RPMI7951 (cell line): Measurements from ENCODE around the gene SCAF4. TPM values are rescaled to one million over a fixed set of nuclear protein-coding genes. Genes with fewer than 3 reads are reported as not detected.

Experiments used
- DNase-seq: peaks from one replicate; pipeline ENCODE4 v3.0.0-alpha.2; 2012; ENCODE audit warnings: low read depth
- total RNA-seq: library from RNA; depleted of rRNA; stranded (reverse); fragments of >200 nt; shearing (Covaris generic); gene quantifications from 2 replicates; pipeline ENCODE4 v1.2.3, GENCODE V29; 2014

Gene SCAF4
- total RNA-seq, 1 experiment from 2014 or later, result 4.3 TPM

DNA sequence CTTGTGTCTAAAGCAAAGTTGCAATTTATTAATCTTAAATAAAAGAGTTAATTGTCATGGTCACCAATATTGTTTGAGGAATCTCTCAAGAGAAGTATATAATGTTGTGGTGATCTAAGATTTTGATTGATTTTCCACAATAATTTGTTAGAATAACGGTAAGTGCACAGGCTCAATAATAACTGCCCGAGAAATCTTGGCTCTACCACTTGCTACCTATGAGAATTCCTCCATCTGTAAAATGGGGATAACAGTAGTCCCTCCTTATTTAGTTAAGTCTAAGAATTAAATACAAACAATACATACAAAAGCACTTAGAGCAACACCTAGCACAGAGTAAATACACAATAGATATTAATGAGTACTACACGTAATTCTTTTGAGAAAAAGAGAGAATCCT, 18.8 kb downstream of the SCAF4 start:
- no peak for DNase-seq

DNA sequence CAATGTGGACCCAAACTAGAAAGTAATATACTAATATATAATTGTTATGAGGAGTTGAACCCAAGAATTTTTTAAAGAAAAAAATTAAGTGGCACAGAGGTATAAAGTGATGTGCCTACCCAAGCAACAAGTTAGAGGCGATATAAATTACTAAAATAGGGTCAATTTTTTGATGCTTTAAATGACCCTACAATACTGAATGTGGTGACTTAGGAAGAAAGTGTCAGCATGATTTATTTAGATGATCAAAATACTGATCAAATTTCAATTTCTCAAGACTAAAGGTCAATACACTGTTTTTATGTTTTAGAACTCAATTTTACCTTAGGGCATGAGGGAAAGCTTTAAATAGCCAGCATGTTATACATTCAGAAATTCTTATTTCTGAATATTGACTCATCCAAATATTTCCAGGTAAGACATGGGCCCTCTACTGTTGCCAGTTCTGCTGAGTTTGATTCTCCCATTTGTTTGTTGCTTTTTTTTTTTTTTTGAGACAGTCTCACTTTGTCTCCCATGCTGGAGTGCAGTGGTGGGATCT, 20.1 kb downstream of the SCAF4 start:
- no peak for DNase-seq

DNA sequence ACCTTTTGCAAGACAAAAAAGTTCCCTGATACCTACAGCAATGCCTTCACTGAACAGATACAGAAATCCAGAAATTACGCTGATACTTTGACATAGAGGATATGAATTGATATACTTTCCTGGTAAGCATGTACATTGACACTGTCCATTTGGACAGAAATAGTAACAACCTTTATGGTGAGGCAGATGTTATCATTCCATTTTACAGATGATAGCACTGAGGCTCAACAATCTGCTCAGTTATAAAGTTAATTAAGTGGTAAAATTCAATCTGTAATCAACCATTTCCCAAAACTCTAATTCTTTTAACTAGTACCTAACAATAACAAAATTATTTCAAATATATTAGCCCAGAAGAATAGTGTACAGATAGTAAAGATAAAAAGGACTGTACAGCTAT, 20.6 kb downstream of the SCAF4 start:
- DNase-seq, result no peak

DNA sequence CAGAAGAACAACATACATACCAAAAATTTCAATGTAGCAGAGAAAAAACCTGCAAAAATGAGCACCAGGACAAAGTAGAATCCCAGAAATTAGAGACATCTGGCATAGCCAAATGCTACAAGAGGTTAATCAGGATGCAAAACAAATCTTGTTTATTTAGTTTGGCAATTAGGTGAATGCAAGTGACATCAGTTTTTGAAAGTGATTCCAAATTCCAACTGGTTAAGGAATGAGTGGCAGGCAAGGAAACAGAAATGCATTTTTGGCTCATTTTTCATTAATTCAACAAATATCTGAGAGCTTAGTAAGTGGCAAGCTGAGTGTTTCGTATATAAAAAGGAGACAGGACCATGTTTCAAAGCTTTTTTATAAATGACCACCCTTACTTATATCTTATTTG, 21.3 kb downstream of the SCAF4 start:
- DNase-seq, result no peak

DNA sequence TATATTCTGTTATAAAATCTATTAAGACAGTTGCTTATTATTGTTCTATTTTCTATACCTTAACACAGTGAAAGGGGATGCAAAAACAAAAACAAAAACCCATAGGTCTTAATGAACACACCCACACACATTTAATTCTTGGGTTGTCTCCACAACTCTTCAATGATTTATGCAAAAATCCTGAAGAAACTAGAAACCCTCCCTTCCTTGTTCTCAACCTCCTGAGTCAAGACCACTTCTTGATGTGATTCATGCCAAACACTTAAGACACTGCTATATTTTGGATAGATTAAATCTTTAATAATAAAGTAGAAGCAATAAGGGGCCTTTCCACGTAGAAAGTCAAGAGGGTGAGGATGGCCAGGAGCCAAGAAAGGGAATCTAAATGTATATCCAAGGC, 23.4 kb downstream of the SCAF4 start:
- DNase-seq, result no peak

DNA sequence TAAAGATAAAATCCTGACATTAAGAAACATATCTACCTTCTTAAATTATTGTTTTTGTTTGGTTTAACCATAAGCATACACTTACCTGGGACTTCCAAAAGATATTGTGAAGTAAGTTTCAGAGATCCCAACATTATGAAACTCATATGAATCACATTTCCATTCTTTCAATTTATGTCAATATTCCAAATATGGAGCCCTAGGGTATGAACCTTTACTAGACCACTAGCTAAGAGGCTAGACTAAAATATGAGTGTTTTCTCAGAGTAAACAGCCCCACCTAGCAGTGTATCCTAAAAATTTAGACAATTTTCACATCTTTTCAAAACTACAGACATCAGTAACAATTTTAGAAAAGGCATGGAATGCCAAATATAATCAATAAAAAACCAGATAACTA, 24.4 kb downstream of the SCAF4 start:
- no peak for DNase-seq

DNA sequence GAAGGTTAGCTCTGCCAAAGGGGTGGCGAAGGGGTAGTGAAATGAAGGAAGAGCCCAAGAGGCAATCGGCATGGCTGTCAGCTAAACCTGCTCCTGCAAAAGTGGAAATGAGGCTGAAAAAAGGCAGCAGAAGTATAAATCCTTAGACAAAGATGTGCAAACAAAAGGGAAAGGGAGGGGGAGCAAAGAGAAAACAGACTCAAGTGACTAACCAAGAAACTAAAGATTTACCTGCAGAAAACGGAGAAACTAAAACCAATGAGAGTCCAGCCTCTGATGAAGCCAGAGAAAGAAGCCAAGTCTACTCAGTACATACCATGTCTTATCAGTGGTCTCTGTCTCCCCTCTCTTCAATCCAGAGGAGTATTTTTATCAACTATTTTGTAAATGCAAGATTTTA, 25.4 kb downstream of the SCAF4 start:
- DNase-seq, result no peak

DNA sequence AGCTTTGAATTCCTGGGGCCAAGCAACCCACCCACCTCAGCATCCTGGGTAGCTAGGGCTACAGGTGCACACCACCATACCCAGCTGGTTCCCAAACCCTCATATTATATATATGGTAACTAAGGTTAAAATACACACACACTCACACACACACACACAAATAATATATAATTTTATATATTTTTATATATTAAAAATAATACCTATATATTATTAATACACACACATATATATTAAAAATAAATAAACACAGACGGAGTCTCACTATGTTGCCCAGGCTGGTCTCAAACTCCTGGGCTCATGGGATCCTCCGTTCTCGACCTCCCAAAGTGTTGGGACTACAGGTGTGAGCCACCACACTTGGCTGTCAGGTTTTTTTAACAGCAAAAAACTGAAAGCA, 31.9 kb downstream of the SCAF4 start:
- no peak for DNase-seq

DNA sequence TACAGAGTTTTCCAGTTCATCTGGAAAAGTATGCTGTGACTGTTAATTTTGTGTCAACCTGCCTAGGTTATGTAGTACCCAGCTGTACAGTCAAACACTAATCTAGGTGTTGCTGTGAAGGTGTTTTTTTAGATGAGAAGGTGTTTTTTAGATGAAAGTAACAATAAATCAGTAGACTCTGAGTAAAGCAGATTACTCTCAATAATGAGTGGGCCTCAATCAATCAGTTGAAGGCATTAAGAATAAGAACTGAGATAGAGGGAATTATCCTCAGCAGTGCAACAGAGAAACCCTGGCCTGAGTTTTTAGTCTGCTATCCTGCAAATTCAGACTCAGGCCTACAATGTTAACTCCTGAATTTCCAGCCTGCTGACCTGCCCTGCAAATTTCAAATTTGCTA, 33.5 kb downstream of the SCAF4 start:
- no peak for DNase-seq

DNA sequence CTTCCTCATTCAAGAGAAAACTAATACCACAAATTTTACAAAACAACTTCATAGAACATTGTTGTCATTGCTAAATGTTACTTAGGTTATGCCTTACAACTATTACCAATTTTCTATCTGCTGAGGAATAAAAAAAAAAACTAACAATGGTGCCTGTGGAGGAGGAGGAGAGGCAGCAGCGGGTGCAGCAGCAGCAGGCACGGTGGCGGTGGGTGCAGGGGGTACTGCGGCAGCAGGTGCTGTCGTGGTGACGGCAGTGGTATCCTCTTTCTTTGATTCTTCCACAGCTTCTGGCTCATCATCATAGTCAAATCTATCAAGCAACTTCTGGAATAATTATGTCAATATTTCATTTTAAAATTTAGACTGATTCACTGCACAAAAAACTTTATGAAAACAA, 35.5 kb downstream of the SCAF4 start:
- no peak for DNase-seq

DNA sequence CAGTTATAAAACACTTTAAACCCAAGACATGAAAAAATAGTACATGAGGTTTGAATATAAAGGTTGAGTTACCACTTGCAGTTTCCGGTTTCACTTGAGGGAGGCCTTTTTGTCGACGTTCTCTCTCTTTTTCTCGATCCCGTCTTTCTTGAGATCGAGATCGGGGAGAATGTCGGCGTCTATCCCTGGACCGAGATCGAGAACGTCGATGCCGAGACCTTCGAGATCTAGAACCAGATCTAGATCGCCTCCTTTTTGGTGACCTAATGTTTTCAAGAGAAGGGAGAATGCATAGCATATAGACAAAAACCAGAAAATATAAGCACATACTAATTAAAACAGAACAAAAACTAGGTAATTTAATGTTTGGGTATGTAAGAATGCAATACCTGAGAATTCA, 38.7 kb downstream of the SCAF4 start:
- no peak for DNase-seq

DNA sequence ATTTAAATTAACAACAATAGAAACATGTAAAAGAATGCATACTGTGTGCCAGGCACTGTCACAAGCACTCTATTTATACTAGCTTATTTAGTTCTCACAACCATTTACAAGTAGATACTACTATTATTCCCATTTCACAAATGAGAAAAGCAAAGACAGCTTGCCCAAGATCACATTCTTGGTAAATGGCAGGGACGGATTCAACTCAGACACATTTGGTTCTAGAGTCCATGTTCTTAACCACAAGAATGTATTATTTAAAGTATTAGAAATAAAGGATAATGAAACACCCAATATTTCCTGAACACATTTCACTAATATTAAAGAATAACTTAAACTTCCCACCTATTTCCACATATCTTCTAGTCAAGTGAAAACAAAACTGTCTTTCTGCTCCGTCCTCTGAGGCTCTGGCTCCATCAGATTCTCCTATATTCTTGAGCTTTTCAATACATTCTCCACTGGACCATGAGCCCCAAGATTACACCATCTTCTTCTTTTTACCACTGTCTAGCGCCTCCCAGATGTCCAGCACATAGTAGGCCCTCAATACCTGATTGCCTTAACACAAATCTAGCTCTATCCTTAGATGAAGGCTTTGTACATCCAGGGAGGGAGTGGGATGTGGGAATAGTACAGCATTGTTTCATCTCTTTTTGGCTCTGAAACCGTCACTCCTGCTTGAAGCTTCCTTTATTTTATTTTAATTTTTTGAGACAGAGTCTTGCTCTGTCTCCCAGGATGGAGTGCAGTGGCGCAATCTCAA, 43.1 kb downstream of the SCAF4 start:
- DNase-seq, result no peak

DNA sequence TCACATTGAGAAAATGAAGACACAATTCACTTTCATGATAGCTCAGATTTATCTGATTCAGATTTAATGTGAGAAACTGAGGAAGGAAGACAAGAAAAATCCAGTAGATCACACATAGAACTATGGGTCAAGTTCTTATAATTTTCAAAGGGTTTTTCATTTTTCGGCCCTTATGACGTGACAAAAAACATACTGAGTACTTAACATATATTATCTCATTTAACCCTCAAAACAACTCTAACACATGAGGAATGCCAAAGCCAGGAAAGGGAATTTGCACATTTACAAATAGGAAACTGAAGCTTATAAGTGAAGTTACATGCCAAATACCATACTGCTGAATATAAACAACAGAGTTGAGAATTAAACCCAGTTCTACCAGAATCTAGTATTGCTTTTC, 44.8 kb downstream of the SCAF4 start:
- DNase-seq, result no peak

DNA sequence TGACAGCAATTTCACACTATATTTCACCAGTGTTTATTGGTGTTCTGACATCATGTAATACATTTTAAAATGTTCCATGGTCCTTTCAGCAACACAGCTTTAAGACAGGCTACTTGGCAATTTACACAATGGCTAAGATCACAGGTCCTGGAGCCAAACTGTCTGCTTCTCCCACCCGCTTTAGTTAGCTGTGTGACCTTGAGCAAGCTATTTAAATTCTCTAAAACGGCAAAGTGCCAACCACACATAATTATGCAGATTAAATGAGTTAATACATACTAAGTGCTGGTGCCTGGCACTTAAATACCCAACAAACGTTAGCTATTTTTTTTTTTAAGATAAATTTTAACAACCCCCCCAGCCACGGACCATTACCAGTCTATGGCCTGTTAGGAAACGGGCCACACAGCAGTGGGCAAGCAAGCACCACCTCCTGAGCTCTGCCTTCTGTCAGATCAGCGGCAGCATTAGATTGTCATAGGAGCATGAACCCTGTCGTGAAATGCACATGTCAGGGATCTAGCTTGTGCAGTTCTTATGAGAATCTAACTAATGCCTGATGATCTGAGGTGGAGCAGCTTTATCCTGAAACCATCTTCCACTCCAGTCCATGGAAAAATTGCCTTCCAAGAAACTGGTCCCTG, 45.5 kb downstream of the SCAF4 start:
- no peak for DNase-seq

DNA sequence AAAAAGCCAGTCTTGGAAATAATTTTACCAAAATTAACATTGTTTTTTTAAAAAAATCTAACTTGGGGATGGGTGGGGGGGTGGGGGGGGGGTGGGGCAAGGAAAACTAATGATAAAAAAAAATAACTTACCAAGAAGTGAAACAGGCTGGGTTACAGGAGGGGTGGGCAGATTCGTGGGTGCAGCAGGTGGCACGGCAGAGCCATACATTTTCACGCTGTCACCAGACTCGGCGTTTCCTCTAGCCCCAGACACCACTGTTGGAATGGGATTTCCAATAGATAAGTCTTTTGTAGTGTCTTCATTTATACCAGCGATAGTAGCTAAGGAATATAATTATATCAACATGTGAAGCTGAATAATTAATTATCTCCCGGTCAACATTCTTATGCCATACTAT, 47.0 kb downstream of the SCAF4 start:
- no peak for DNase-seq

DNA sequence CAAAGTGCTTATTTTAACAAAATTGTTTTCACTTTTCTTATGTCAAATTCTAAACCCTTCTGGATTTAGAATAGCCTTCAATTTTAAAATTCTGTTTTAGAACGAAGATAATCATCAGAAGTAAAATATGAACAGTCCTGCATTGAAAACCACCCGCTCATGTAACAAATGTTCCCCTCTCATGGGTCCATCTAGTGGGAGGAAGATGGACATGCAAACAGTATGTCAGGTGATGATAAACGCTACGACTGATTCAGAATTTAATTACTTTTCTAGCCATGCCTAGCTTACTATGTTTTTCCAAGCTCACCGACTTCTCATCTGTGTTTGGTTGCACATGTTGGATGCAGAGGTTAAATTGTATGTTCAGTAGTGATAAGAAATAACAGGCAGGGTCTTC, 48.9 kb downstream of the SCAF4 start:
- no peak for DNase-seq

DNA sequence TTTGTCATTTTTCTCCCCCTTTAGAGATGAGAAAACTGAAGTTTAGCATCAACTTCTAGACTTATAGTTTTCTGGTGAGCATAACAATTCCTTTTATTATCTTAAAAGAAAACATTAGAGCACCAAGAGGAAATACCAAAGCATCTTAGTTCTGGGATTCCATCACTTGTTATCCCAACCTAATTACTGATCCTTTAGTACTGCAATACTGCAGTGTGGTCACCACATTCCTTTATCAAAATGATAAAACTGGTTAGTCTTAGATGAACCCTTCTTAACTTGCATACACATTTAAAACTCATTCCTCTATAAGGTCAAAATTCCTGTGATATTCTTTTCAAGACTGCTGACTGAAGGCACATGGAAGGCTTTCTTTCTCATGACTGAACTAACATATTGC, 49.3 kb downstream of the SCAF4 start:
- DNase-seq, result no peak

DNA sequence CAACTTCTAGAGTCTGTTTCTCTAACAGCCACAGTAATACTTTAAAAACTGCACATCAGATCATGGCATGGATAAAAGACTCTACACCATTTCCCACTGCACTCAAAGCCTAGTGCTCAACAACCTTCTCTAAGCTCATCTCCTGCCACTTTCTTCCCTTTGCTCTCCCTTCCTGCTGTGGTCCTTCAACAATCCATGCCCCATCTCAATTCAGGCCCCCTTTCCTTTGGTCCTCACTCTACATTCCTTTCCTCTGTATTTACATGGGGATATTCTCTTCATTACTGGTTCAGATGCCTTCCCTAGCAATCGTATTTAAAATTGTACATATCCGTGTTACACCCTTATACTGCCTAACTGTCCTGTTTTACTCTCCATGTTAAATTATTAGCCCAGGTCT, 53.4 kb downstream of the SCAF4 start:
- no peak for DNase-seq

DNA sequence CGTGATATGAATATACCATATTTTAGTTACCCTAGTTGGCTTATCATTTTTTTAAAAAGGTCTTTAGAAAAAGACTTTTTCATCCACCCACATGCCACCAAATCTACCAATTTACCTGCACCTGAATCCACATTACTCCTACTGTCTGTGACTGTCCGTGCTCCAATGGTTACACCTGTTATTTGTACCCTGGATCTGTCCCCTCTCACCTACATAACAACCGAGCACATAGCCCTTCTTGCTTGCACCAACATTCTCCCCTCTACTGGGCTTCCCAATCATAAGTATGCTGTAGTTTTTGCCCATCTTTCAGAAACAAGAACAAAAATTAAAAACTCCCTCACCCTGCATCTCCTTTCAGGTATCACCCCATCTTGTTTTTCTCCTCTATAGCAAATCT, 54.9 kb downstream of the SCAF4 start:
- no peak for DNase-seq

DNA sequence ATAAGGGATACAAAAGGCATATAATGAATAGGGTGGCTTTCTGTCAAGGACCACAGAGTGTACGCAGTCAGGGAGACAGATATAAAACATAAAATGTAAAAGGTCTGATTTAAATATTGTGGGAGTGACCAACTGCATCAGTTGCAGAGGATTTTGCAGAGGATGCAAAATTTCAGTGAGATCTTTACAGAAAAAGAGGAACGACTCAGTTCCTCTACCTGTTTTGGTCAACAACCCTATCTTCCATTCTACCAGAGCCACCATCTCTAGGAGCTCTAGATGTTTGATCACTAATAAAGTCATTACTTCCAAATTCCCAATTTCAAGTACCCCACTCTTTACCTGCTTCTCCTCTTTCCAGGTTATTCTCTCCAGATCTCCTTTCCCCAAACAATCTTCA, 56.0 kb downstream of the SCAF4 start:
- no peak for DNase-seq

DNA sequence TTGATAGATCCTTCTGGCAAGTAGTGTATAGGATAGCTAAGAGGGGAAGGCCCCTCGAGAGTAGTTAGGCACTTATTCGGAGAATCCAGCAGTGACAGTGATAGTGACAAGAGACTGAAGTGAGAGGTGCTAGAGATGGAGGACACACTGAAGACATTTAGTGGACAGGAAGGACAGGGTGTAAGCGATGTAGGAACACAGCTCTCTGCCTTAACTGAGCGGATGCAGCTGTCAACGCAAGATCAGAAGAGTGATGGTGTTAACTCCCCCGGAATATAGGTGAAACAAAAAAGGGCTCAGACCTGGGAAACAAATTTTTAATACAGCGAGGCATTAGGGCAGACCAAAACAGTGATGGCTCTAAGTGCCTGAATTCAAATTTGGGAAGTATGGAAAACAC, 56.6 kb downstream of the SCAF4 start:
- no peak for DNase-seq

DNA sequence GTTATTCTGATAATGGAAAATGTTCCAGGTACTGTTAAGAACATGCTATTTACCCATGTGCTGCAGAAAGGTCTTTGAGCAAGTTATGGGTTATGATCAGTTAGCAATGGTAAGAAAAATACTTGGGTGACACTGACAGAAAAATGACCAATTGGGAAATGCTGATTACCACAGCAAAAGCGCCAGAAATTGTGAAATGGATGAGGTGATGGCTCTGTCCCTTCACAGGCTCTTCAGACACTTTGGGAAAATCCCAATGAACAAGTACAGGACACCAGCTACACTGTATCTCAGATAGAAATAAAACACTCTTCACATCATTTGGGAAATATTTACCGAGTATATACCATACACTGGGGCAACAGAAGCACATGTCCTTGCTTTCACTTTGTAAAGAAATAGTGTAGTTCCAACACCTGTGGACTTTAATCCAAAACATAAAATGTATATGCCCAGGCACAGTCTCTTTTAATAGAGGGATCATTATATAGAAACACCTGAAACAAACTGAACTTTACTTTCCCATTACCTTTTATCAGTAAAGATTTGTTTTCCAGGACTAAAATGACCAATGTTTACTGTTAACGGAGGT, 58.5 kb downstream of the SCAF4 start:
- DNase-seq, result no peak

DNA sequence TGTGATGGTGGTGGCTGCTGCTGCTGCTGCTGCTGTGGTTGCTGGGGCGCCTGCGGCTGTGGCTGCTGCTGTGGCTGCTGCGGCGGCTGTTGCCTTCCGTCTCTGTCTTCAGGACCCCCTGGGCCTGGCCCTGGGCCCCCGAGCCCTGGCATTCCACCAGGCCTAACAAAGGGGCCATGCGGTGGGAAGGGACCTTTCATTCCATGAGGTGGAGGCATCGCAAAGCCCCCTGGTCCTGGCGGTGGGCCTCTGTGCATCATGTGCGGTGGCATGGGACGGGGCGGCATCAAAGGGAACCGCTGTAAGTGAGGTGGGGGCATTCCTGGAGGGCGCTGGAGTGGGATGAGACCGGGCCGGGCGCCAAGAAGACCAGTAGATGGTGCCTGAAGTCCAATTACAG, 60.0 kb downstream of the SCAF4 start:
- no peak for DNase-seq
